ENCODE measurements around the gene OR52B6.

DNA sequence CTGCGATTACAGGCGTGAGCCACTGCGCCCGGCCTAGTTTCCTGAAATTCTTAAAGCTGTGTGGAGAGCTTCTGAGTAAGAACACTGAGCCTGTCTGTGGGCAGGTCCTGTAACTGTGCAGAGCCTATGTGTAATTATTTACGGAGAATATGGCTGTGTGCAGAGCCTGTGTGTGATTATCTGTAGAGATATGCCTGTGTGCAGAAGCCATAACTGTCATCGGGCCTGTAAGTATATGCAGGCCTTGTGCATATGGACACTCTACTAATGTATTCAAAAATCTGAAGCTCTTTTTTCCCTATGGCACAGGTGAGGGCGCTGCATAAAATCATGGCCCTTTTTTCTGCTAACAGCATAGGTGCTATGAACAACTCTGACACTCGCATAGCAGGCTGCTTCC, at the start of gene OR52B6:
- TF ChIP-seq, protein P1, sequence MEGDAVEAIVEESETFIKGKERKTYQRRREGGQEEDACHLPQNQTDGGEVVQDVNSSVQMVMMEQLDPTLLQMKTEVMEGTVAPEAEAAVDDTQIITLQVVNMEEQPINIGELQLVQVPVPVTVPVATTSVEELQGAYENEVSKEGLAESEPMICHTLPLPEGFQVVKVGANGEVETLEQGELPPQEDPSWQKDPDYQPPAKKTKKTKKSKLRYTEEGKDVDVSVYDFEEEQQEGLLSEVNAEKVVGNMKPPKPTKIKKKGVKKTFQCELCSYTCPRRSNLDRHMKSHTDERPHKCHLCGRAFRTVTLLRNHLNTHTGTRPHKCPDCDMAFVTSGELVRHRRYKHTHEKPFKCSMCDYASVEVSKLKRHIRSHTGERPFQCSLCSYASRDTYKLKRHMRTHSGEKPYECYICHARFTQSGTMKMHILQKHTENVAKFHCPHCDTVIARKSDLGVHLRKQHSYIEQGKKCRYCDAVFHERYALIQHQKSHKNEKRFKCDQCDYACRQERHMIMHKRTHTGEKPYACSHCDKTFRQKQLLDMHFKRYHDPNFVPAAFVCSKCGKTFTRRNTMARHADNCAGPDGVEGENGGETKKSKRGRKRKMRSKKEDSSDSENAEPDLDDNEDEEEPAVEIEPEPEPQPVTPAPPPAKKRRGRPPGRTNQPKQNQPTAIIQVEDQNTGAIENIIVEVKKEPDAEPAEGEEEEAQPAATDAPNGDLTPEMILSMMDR (IDR thresholded peaks at IDR 0.05; ENCODE audit: borderline replicate concordance, extremely low read depth, low read length, poor library complexity, severe bottlenecking) = no peak
- TF ChIP-seq EZH2 (IDR thresholded peaks at IDR 0.05; ENCODE audit: borderline replicate concordance, low read depth, low read length, severe bottlenecking) = no peak

Data from DND-41 (cell line).